Right atrium auricular region (tissue), 2 donors: Measurements from ENCODE around the gene TBC1D5. TPM values are rescaled to one million over a fixed set of nuclear protein-coding genes. Genes with fewer than 3 reads are reported as not detected.
"Not testable (repeated sequence)": the region's sequence is repeated elsewhere in the genome, so short reads cannot be mapped to it uniquely, and the experiment has no call there.

Experiments
- DNase-seq: peaks from one replicate; pipeline ENCODE4 v3.0.0-alpha.2; 2019; ENCODE audit warnings: low spot score
- H3K27ac ChIP-seq, 2 donors: fragments of 200-600 bp; sonication (generic); 1 replicate in 1 of 2; 2 replicates in 1 of 2; pipeline ENCODE4 v1.5.1; 2016 to 2019
- H3K27me3 ChIP-seq, 2 donors: fragments of 200-600 bp; sonication (generic); one replicate each; pipeline versions ENCODE4 v1.5.1 to v1.6.0; 2017 to 2019
- H3K36me3 ChIP-seq: fragments of 200-600 bp; sonication (generic); one replicate; pipeline ENCODE4 v1.5.1; 2016
- H3K4me1 ChIP-seq, 2 donors: fragments of 200-600 bp; sonication (generic); one replicate each; pipeline versions ENCODE4 v1.5.1 to v1.6.0; 2017 to 2019
- H3K4me3 ChIP-seq, 2 donors: fragments of 200-600 bp; sonication (generic); 1 replicate in 1 of 2; 2 replicates in 1 of 2; pipeline ENCODE4 v1.5.1; 2017 to 2019; ENCODE audit warnings: mild to moderate bottlenecking in 1 of 2, moderate library complexity in 1 of 2
- H3K9me3 ChIP-seq, 2 donors: fragments of 200-600 bp; sonication (generic); one replicate each; pipeline ENCODE4 v1.5.1; 2019
- CTCF ChIP-seq, 2 donors: fragments of 200-600 bp; sonication (generic); IDR thresholded peaks; one replicate each; pipeline ENCODE4 v1.5.1; 2019; ENCODE audit warnings: antibody characterized with exemption in 2 of 2
- total RNA-seq, 2 donors: library from RNA; depleted of rRNA; stranded (reverse); fragments of >200 nt; gene quantifications; one replicate each; pipeline ENCODE4 v1.1.0, GENCODE V29; 2016

TBC1D5 gene
- total RNA-seq, 2 donors from 2014 or later: 35.2 to 40.2 TPM

GRCh38 chr3:17738219-17738618, 4.2 kb downstream of the TBC1D5 start:
- no peak for DNase-seq
- Histone ChIP-seq H3K27ac (no peak overlapping the region), H3K27me3 (no peaks in the 10 kb centered on the region), H3K36me3 (no peaks in the 10 kb centered on the region), H3K9me3 (no peaks in the 10 kb centered on the region), H3K4me1 (peaks cover 0 to 19% of the 10 kb centered on the region in 2 donors), H3K4me3 (no peak overlapping the region)
- TF ChIP-seq CTCF (IDR thresholded peaks at IDR 0.05): no peak

GRCh38 chr3:17737591-17737990, 4.8 kb downstream of the TBC1D5 start:
- DNase-seq: no peak
- Histone ChIP-seq H3K4me3 (no peak overlapping the region), H3K27ac (no peak overlapping the region), H3K4me1 (peaks cover 0 to 16% of the 10 kb centered on the region in 2 donors), H3K36me3 (no peaks in the 10 kb centered on the region), H3K9me3 (no peaks in the 10 kb centered on the region), H3K27me3 (no peaks in the 10 kb centered on the region)
- no peak for TF ChIP-seq CTCF (IDR thresholded peaks at IDR 0.05)

GRCh38 chr3:17735362-17735761, 7.1 kb downstream of the TBC1D5 start:
- not testable (repeated sequence) for DNase-seq, H3K4me3 ChIP-seq, H3K9me3 ChIP-seq, H3K27me3 ChIP-seq, H3K27ac ChIP-seq, H3K36me3 ChIP-seq, H3K4me1 ChIP-seq

DNA sequence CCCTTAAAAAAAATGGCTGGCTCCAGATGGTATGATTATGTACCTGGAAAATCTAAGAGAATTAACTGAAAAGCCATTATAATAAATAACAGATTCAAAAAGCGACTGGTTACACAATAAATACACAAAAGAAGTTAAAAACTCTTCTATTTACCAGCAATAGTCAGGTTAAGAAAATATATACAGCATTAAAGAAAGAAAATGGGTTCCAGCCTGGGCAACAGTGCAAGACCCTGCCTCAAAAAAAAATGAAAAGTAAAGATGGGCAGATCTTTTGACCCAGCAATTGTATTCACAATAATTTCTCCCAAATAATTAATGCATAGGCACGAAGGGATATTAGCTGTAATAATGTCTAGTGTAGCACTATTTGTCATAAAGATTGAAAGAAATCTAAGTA, 8.7 kb downstream of the TBC1D5 start:
- H3K4me3 ChIP-seq: no peak overlapping the region
- H3K27ac ChIP-seq: no peak overlapping the region
- DNase-seq: no peak
- TF ChIP-seq CTCF (IDR thresholded peaks at IDR 0.05): no peak
- H3K4me1 ChIP-seq: no peaks in the 10 kb centered on the region
- peaks cover 0 to 7% of the 10 kb centered on the region in 2 donors for H3K9me3 ChIP-seq
- no peaks in the 10 kb centered on the region for H3K27me3 ChIP-seq
- no peaks in the 10 kb centered on the region for H3K36me3 ChIP-seq

- Histone ChIP-seq H3K36me3 (no peaks in the 10 kb centered on the region), H3K4me1 (no peaks in the 10 kb centered on the region), H3K27me3 (no peaks in the 10 kb centered on the region), H3K27ac (no peak overlapping the region), H3K9me3 (peaks cover 0 to 7% of the 10 kb centered on the region in 2 donors), H3K4me3 (no peak overlapping the region)
- no peak for TF ChIP-seq CTCF (IDR thresholded peaks at IDR 0.05)
- no peak for DNase-seq
Observed at GRCh38 chr3:17733215-17733614, 9.2 kb downstream of the TBC1D5 start.

DNA sequence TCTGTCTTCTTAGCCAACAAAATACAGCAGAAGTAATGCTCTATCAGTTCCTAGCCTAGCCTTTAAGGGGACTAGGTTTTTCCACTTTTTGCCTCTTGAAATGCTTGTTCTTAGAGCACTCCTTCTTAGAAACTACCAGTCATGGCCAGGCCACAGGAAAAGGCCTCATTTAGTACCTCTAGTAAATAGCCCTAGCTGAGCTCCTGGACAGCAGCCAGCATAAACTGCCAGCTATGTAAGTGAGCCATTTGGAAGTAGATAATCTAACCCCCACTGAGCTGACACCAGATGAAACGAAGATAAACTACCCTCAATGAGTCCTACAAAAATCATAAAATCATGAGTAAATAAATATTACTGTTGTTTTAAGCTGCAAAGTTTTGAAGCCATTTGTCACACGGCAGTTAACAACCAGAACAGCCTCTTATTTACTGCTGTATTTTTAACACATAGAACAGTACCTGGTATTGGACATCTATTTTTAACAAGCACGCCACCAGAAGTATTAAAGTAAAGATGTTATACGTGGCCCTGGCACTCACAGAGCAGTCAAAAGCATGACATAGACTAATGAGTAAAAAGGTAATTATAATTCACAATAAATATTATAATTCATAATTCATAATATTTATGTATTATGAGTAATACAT, 12.0 kb downstream of the TBC1D5 start:
- H3K4me1 ChIP-seq: no peaks in the 10 kb centered on the region
- TF ChIP-seq CTCF (IDR thresholded peaks at IDR 0.05): no peak
- no peak overlapping the region for H3K4me3 ChIP-seq
- no peak for DNase-seq
- H3K27ac ChIP-seq: no peak overlapping the region
- H3K9me3 ChIP-seq: peaks cover 0 to 7% of the 10 kb centered on the region in 2 donors
- H3K36me3 ChIP-seq: no peaks in the 10 kb centered on the region
- no peaks in the 10 kb centered on the region for H3K27me3 ChIP-seq
